Gastroesophageal sphincter (tissue), 3 donors: ENCODE measurements around the gene PDE6A.

ENCODE experiments used
- EP300 ChIP-seq: sonication (generic); formaldehyde crosslinking; IDR thresholded peaks from one replicate; pipeline ENCODE4 v1.6.1; 2017; ENCODE audit warnings: antibody characterized with exemption, mild to moderate bottlenecking
- POLR2A ChIP-seq, 2 donors: fragments of 450-650 bp; IDR thresholded peaks; one replicate each; pipeline ENCODE4 v1.6.1; 2017; ENCODE audit warnings: antibody characterized with exemption in 2 of 2, mild to moderate bottlenecking in 2 of 2, moderate library complexity in 1 of 2
- POLR2AphosphoS5 ChIP-seq: sonication (generic); formaldehyde crosslinking; IDR thresholded peaks from one replicate; pipeline ENCODE4 v1.6.1; 2017; ENCODE audit warnings: antibody characterized with exemption
- TF ChIP-seq, protein P1 (sequence below), 4 experiments: fragments of 200-600 bp in 2 of 4; fragments of 450-650 bp in 2 of 4; sonication (generic) in 1 of 4; IDR thresholded peaks; one replicate each; pipeline ENCODE4 v1.5.1; 2017 to 2019; ENCODE audit warnings: antibody characterized with exemption in 4 of 4, mild to moderate bottlenecking in 2 of 4, moderate library complexity in 2 of 4

DNA sequence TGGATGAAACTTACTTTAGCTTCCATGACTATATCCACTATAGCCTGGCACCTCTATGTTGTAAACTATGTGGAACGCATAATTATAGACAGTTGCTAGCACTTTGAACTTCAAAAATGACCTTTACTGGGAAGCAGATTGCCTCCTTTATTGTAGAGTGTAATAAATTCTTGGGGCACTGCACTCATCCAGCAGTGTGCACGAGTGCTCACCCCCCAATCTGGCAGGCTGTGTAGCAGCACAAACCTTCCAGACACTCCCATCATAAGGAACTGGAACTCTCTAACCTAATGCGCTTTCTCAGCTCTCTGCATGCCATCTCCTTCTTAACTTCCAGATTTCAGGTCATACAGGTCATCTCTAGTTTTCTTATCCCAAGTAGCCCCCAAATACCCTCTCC lies 1.5 kb upstream of the PDE6A start:
- TF ChIP-seq, protein P1, sequence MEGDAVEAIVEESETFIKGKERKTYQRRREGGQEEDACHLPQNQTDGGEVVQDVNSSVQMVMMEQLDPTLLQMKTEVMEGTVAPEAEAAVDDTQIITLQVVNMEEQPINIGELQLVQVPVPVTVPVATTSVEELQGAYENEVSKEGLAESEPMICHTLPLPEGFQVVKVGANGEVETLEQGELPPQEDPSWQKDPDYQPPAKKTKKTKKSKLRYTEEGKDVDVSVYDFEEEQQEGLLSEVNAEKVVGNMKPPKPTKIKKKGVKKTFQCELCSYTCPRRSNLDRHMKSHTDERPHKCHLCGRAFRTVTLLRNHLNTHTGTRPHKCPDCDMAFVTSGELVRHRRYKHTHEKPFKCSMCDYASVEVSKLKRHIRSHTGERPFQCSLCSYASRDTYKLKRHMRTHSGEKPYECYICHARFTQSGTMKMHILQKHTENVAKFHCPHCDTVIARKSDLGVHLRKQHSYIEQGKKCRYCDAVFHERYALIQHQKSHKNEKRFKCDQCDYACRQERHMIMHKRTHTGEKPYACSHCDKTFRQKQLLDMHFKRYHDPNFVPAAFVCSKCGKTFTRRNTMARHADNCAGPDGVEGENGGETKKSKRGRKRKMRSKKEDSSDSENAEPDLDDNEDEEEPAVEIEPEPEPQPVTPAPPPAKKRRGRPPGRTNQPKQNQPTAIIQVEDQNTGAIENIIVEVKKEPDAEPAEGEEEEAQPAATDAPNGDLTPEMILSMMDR (IDR thresholded peaks at IDR 0.05) = no peak
- TF ChIP-seq POLR2A (IDR thresholded peaks at IDR 0.05) = no peak
- no peak for TF ChIP-seq POLR2AphosphoS5
- no peak for TF ChIP-seq EP300
